ENCODE measurements around the gene APRT.

DNA sequence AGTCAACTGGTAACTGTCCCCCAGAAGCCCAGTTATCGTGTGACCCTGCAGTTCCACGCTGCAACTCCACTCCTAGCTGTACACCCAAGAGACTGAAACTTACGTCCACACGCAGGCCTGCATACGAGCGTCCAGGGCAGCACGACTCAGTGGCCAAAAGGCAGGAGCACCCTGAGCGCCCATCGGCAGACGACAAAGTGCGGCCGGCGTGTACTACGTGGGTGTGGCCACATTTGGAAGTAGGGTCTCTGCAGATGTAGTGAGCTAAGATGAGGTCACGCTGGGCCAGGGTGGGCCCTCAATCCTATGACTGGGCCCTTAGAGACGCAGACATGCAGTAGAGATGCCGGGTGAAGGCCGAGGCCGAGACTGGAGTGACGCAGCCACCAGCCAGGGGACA, 31.5 kb upstream of the APRT start:
- TF ChIP-seq, protein P1, sequence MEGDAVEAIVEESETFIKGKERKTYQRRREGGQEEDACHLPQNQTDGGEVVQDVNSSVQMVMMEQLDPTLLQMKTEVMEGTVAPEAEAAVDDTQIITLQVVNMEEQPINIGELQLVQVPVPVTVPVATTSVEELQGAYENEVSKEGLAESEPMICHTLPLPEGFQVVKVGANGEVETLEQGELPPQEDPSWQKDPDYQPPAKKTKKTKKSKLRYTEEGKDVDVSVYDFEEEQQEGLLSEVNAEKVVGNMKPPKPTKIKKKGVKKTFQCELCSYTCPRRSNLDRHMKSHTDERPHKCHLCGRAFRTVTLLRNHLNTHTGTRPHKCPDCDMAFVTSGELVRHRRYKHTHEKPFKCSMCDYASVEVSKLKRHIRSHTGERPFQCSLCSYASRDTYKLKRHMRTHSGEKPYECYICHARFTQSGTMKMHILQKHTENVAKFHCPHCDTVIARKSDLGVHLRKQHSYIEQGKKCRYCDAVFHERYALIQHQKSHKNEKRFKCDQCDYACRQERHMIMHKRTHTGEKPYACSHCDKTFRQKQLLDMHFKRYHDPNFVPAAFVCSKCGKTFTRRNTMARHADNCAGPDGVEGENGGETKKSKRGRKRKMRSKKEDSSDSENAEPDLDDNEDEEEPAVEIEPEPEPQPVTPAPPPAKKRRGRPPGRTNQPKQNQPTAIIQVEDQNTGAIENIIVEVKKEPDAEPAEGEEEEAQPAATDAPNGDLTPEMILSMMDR (conservative IDR thresholded peaks at IDR 0.05; ENCODE audit: low read depth, low read length): no peak
- no peak for TF ChIP-seq POLR2A (IDR thresholded peaks at IDR 0.05; ENCODE audit: low read depth, low read length)
- no peak for TF ChIP-seq RCOR1 (IDR thresholded peaks at IDR 0.05; ENCODE audit: insufficient replicate concordance, low read length)
- no peak for TF ChIP-seq CEBPB (IDR thresholded peaks at IDR 0.05; ENCODE audit: low read depth, low read length)
- TF ChIP-seq RAD21 (IDR thresholded peaks at IDR 0.05; ENCODE audit: low read length): no peak
- no peak for TF ChIP-seq MXI1 (IDR thresholded peaks at IDR 0.05; ENCODE audit: borderline replicate concordance, low read depth, low read length)
- TF ChIP-seq FOS (IDR thresholded peaks at IDR 0.05; ENCODE audit: low read depth, low read length): no peak

Data from IMR-90 (cell line).